Stimulated activated naive CD8-positive, alpha-beta T cell treated with anti-CD3 and anti-CD28 coated beads, Interleukin-15, amount 100 ng/mL, for 72 hours (primary cell): ENCODE data around the gene NMNAT2.

ENCODE experiments used
- ATAC-seq: fragments of 150-1000 bp; cut with Tn5 transposase; 2 replicates; pipeline ENCODE4 v1.10.0; 2021; ENCODE audit warnings: mild to moderate bottlenecking, moderate library complexity
- DNase-seq, 2 donors: peaks; one replicate each; pipeline ENCODE4 v3.0.0; 2021 to 2022
- H3K27ac Mint-ChIP-seq, 2 donors: one replicate each; pipeline ENCODE4 v1.8.0; 2022; ENCODE audit warnings: mild to moderate bottlenecking in 2 of 2, mixed read lengths in 2 of 2, moderate library complexity in 2 of 2
- H3K27me3 Mint-ChIP-seq: one replicate; pipeline ENCODE4 v1.8.0; 2022; ENCODE audit warnings: mixed read lengths
- H3K4me1 Mint-ChIP-seq: one replicate; pipeline ENCODE4 v1.8.0; 2022; ENCODE audit warnings: mild to moderate bottlenecking, mixed read lengths
- H3K4me3 Mint-ChIP-seq, 2 donors: one replicate each; pipeline ENCODE4 v1.8.0; 2022; ENCODE audit warnings: mild to moderate bottlenecking in 2 of 2, mixed read lengths in 2 of 2, moderate library complexity in 1 of 2
- H3K9me3 Mint-ChIP-seq, 2 donors: one replicate each; pipeline ENCODE4 v1.8.0; 2022; ENCODE audit warnings: mixed read lengths in 2 of 2

Gene NMNAT2

GRCh38 chr1:183200451-183200850, 217.7 kb downstream of the NMNAT2 start:
- Mint-ChIP-seq H3K4me3 (no peak overlapping the region), H3K4me1 (peaks cover 2% of the 10 kb centered on the region), H3K27me3 (peaks cover 32% of the 10 kb centered on the region), H3K9me3 (no peaks in the 10 kb centered on the region), H3K27ac (no peak overlapping the region)
- no peak for ATAC-seq
- DNase-seq, result no peak

DNA sequence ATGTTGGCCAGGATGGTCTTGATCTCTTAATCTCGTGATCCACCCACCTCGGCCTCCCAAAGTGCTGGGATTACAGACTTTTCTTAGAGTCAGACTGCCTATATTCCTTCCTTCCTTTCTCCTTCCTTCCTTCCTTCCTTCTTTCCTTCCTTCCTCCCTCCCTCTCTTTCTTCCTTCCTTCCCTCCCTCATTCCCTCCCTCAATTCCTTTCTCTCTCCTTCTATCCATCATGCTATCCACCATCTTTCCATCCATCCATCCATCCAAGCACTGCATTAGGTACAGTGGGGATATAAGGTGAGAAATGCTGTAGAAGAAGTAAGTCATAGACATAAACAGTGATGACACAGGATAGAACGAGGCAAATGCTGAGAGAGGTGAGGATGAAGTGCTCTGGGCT, 218.9 kb downstream of the NMNAT2 start:
- H3K27ac Mint-ChIP-seq, result no peak overlapping the region
- no peak overlapping the region for H3K4me3 Mint-ChIP-seq
- peaks cover 12% of the 10 kb centered on the region for H3K4me1 Mint-ChIP-seq

DNA sequence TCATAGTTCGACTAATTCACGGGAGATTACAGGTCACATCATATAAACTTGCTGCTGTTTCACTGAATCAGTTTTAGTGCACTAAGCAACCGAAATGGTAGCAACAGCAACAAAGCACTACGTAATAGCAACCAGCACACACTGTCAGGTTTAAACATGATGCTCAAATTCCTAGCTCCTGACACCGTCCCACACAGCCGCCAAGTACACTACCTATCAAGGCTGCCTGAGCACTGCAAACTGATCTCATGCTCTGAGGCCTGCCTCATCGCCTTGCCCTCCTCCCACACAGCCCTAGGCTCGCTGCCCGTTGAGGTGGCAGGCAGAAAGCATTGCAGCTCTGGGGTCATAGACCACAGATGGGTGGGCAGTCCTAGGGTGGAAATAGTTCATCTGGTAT, 219.7 kb downstream of the NMNAT2 start:
- H3K4me3 Mint-ChIP-seq, result no peak overlapping the region
- H3K9me3 Mint-ChIP-seq, result no peaks in the 10 kb centered on the region
- peaks cover 12% of the 10 kb centered on the region for H3K4me1 Mint-ChIP-seq
- no peak overlapping the region for H3K27ac Mint-ChIP-seq
- no peak for DNase-seq
- peaks cover 32% of the 10 kb centered on the region for H3K27me3 Mint-ChIP-seq
- ATAC-seq, result no peak

More for the DNA sequence above, 218.9 kb downstream of the NMNAT2 start:
- ATAC-seq (no peak), DNase-seq (no peak)
- Mint-ChIP-seq H3K27me3 (peaks cover 32% of the 10 kb centered on the region), H3K9me3 (no peaks in the 10 kb centered on the region)
